ENCODE data around the gene MUSTN1.

- TF ChIP-seq CTCF (IDR thresholded peaks at IDR 0.05) (no peak), ZFX (IDR thresholded peaks at IDR 0.05; ENCODE audit: borderline replicate concordance) (no peak)
Measured at GRCh38 chr3:52793702-52794611, 40.9 kb downstream of the MUSTN1 start.
